Inferior parietal cortex (tissue), 1 donor: ENCODE results near the gene CD79A.

Experiments
- DNase-seq: peaks from one replicate; pipeline ENCODE4 v3.0.0-alpha.2; 2016; ENCODE audit errors: extremely low spot score

Gene CD79A

DNA sequence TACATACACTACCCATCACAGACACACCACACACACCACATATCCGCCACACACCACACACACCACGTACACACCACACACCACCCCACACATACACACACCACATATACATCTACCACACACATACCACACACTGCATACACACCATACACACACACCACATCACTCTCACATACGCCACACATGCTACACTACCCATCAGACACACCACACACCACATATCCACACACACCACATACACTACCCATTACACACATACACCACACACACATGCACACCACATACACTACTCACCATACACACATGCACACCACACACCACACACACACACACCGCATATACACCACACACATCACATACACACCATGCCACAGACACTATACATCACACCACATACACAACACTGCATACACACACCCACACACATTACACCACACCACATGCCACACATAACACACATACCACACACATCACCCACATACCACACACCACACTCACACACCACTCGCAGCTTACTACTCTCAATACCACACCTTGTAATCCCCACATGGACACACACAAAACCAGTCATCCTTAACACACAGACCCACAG lies 41.7 kb downstream of the CD79A start:
- no peak for DNase-seq

DNA sequence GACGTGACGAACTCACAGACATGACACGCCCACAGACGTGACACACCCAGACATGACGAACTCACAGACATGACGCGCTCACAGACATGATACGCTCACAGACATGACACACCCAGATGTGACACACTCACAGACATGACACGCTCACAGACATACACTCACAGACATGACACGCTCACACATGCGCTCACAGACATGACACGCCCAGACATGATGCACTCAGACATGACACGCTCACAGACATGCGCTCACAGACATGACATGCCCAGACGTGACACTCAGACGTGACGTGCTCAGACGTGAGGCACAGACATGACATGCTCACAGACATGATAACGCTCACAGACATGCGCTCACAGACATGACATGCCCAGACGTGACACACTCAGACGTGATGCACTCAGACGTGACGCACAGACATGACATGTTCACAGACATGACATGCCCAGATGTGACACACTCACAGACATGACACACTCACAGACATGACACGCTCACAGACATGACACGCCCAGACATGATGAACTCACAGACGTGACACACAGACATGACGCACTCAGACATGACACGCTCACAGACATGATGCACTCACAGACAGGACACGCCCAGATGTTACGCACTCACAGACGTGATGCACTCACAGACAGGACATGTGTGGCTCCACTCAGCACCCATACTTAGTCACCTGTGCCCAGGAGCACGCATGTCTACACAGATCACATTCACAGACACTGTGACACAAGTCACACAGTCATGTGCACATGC lies 43.1 kb downstream of the CD79A start:
- no peak for DNase-seq

- no peak for DNase-seq
These were observed 44.0 kb downstream of the CD79A start for GRCh38 chr19:41920882-41921576.

- no peak for DNase-seq
These were observed 44.8 kb downstream of the CD79A start for GRCh38 chr19:41921577-41922576.

DNA sequence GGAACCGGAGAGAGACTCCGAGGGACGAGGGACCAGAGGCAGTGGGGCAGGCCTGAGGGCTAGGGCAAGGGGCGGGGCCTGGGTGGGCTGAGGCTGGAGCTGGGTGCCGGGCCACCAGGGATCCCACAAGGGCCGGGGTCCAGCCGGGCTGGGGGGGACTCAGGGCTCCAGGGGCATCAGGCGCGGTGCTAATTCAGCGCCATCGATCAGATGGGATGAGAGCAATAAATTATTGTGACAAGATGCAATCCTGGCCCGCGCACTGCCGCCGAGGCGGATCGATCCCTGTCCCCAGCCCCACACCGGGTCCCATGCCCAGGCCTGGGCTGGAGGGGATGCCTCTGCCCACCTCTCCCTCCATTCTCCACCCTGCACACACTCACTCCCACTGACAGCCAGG lies 45.5 kb downstream of the CD79A start:
- DNase-seq: no peak

GRCh38 chr19:41923045-41923788 lies 46.1 kb downstream of the CD79A start:
- no peak for DNase-seq

GRCh38 chr19:41924151-41925145 lies 47.4 kb downstream of the CD79A start:
- DNase-seq: no peak

DNA sequence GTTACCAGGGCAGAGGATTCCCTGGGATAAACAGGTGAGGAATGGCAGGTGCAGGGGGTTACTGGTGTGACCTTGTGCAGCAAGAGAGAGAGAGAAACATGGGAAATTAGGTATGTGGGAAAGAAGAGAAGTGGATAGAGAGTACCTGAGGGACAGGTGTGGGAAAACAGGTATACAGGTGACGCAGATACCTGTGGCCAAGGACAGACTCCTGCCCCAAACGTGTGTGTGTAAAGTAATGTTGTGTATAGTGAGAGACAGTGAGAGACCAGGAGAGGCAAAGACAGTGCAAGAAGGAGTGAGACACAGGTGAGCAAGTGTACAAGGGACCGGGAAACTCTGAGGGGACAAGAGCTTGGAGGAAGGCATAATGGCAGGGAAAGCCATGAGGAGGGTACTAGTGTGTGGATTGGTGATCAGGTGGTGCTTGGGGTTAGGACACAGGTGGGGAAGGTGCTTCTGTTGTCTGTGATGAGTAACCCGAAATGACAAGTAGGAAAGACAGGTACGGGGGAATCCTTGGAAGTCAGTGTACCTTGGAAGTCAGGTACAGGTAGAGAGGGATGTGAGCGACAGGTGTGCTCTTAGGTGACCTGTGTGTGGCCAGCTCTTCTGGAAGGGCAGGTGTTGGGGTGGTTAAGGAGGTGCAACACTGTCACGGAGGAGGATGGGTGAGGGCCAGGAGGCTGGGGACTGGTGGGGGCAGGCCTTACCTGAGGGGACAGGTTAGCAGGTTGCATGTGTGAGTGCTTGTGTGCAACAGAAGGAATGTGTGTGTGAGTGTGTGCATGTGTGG lies 48.3 kb downstream of the CD79A start:
- no peak for DNase-seq

GRCh38 chr19:41926028-41926762 lies 49.1 kb downstream of the CD79A start:
- DNase-seq: no peak

- DNase-seq: no peak
These were observed 49.9 kb downstream of the CD79A start for GRCh38 chr19:41926763-41927496.

- DNase-seq: no peak
These were observed 50.6 kb downstream of the CD79A start for GRCh38 chr19:41927497-41928192.

- no peak for DNase-seq
These were observed 51.2 kb downstream of the CD79A start, which contains the start of gene ERFL for GRCh38 chr19:41928221-41928683. TSS of gene ERFL (minus strand) at chr19:41928449. CDS start at chr19:41912919, 15,530 bp downstream.

DNA sequence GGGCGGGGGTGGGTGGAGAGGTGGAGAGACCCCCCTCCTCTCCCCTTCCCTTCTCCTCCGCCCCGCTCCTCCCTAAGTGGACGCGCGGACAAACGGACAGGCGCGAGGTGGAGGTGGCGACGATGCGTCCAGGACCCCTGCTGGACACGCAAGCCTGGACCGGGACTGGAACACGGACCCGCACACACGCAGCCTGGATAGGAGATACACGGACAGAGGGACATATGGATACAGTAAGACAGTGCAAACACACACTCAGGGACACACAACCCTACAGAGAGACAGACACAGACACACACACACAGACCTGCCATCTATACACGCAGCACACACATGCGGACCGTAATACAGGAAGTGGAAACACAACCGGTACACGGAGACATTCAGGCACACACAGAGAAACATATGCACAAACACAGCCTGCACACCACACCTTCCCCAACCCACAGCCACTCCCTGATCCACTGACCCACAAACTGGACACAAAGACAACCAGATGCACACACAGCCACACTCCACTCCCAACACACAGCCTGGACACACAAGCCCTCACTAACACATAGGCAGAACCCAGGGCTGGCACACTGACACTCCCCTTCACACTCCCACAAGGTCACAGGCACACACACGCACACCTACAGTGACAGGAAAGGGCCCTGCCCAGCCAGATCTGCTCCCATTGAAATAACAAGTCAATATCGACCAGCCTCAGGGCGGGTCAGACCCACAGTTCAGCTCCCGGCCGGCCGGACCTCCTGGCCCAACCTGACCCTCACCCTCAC lies 51.9 kb downstream of the CD79A start:
- DNase-seq: no peak

GRCh38 chr19:41929536-41930071 lies 52.5 kb downstream of the CD79A start:
- DNase-seq: no peak

DNA sequence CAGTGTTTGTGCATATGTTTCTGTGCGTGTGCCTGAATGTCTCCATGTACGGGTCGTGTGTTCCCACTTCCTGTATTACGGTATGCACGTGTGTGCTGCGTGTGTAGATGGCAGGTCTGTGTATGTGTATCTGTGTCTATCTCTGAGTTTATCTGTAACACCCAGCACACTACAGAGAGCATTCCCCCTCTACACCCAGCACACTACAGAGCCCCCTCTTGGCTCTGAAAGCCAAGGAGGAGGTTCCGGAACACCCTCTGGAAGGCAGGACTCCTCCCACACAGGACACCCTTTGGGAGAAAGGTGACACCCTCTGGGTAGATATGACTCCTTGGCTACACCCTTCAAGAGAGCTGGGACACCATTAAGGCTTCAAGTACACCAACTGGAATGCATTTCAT lies 53.2 kb downstream of the CD79A start:
- DNase-seq: peak; percentile 13
